WERI-Rb-1 (cell line): ENCODE data around the gene TDRD3.

ENCODE experiments used
- DNase-seq: peaks from one replicate; pipeline ENCODE4 v3.0.0-alpha.2; 2020
- H3K27ac ChIP-seq: fragments of 250-450 bp; sonication (Bioruptor Pico); 2 replicates; pipeline ENCODE4 v1.5.1; 2020; ENCODE audit warnings: mild to moderate bottlenecking, moderate library complexity
- H3K27me3 ChIP-seq: fragments of 250-450 bp; sonication (Bioruptor Pico); 2 replicates; pipeline ENCODE4 v1.5.1; 2021; ENCODE audit warnings: mild to moderate bottlenecking, low read depth, moderate library complexity; ENCODE audit not compliant: insufficient read depth, severe bottlenecking
- H3K36me3 ChIP-seq: fragments of 250-450 bp; sonication (Bioruptor Pico); 2 replicates; pipeline ENCODE4 v1.5.1; 2020; ENCODE audit warnings: mild to moderate bottlenecking, moderate library complexity
- H3K4me3 ChIP-seq: 2 replicates; pipeline ENCODE4 v1.5.1; 2011; ENCODE audit warnings: low read depth, mild to moderate bottlenecking, control low read depth, low read length
- H3K9me3 ChIP-seq: fragments of 250-450 bp; sonication (Bioruptor Pico); 2 replicates; pipeline ENCODE4 v1.5.1; 2021; ENCODE audit warnings: mild to moderate bottlenecking, moderate library complexity; ENCODE audit not compliant: severe bottlenecking
- CTCF ChIP-seq: IDR thresholded peaks from 2 replicates; pipeline ENCODE4 v1.5.1; 2011; ENCODE audit warnings: low read depth, mild to moderate bottlenecking, control low read depth, inconsistent platforms, low read length

Gene TDRD3

DNA sequence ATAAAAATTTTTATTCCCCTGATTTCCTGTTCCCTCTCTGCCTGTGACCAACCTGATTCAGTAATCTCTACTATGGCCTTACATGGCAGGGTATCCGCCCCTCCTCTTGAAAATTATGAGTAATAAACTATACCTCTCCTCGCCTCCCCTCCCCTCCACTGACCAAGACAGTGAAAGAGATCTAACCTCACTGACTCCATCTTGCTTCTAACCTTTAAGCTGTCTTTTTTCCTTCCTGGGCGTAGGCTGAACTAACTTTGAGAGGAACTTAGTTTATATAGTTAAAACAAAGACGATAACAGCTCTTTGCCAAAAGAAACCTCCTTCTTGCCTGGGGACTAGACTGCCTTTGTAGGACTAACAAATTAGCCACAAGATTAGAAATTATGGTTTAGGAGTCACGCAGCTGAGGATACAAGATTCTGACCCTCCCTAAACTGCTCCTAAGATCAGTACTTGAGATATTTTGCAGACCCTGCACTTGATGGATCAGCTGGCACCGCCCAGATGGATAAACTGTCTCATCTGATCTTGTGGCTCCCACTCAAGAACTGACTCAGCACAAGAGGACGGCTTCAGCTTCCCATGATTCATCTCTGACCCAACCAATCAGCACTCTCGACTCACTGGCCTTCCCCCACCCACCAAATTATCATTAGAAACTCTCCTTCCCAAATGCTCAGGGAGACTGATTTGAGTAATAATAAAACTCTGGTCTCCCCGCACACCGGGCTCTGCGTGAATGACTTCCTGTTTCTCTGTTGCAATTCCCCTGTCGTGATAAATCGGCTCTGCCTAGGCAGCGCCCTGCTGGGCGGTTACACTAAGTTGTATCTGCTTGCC lies 187.1 kb downstream of the TDRD3 start:
- Histone ChIP-seq H3K27me3 (no peaks in the 10 kb centered on the region), H3K9me3 (no peaks in the 10 kb centered on the region), H3K27ac (no peak overlapping the region), H3K4me3 (no peak overlapping the region), H3K36me3 (no peaks in the 10 kb centered on the region)
- no peak for DNase-seq
- no peak for TF ChIP-seq CTCF

DNA sequence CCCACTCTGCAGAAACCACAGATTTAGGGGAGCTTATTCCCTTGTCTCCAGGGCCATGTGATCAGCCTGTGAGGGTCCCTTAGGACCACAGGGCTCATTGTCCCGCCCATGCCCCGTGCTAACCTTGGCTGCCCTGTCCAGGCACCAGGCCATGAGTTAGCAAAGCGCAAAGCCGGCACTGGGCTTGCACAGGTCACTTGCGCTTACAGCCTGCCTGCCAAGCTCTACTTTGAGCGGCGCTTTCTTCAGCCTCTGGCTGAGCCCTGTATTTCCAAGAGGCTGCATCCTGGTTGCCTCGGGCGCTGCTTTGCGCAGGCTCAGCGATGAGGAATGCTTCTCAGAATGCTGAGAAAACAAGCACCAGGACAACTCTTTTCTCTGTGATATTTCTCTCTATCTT lies 188.0 kb downstream of the TDRD3 start:
- no peak for DNase-seq
- no peaks in the 10 kb centered on the region for H3K9me3 ChIP-seq
- no peak overlapping the region for H3K27ac ChIP-seq
- no peak for TF ChIP-seq CTCF
- H3K27me3 ChIP-seq = no peaks in the 10 kb centered on the region
- H3K4me3 ChIP-seq = no peak overlapping the region
- H3K36me3 ChIP-seq = no peaks in the 10 kb centered on the region

DNA sequence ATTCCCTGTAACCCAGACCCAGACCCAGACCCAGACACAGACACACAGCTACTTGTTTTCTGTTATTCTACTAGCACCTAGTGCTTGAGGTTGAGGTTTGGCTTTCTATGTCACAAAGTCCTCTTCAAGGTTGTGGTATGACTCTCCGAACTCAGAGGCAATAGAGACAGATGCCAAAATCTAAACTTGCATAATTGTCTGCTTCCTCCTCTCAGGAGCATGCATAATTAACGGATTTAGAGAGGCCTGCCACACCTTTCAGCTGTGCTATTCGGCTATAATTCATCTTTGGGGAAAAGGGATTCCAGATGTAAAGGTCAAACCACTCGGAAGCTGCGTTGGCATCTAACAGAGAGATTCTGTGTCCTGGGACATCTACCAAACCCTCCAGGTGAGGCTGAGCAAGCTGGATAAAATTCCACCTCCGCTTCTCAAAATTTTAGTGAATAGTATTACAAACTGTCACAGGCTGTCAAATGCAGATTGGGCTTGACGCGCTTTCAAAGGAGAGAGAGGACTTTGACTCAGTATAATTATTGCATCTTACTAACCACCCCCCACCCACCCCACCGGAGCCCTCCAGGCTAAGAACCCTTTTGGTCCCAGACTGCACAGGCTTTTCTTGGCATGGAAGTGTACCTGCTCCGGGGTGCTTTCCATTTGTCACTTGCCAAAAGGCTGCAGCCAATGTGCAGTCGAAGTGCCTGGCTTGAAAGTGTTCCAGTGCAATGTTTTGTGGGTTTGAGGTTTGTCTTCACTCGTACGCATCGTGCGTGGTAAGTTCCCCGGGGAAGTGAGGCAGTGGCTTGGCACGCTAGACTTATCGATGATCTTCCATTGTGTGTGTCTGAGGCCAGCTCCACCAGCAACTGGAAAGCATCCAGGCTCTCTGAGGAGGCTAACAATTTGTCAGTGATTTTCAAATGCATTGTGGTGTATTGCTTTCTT lies 194.1 kb downstream of the TDRD3 start:
- no peak for DNase-seq
- Histone ChIP-seq H3K27me3 (no peaks in the 10 kb centered on the region), H3K36me3 (no peaks in the 10 kb centered on the region), H3K27ac (no peak overlapping the region), H3K4me3 (no peak overlapping the region), H3K9me3 (no peaks in the 10 kb centered on the region)
- no peak for TF ChIP-seq CTCF

DNA sequence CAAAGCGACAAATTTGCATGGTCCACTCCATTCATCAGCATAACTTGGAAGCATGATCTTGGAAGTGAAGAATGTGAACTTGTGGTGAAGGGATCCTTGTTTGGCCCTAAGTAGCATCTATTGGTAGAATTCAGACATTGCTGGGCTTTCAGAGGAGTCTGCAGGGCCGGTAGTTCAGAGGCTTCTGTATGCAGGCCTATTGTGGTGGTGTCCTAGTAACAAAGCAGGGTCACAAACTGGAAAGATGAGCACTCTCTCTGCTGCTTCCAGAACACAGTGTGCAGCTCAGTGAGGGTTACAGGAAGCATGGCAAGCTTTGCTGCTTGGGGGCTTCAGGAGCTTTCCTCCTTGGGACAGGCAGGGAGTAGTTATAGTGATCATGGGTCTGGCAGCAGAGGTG lies 206.0 kb downstream of the TDRD3 start:
- no peak overlapping the region for H3K27ac ChIP-seq
- H3K4me3 ChIP-seq = no peak overlapping the region
- no peaks in the 10 kb centered on the region for H3K36me3 ChIP-seq
- no peaks in the 10 kb centered on the region for H3K9me3 ChIP-seq
- no peak for DNase-seq
- TF ChIP-seq CTCF = no peak
- no peaks in the 10 kb centered on the region for H3K27me3 ChIP-seq

DNA sequence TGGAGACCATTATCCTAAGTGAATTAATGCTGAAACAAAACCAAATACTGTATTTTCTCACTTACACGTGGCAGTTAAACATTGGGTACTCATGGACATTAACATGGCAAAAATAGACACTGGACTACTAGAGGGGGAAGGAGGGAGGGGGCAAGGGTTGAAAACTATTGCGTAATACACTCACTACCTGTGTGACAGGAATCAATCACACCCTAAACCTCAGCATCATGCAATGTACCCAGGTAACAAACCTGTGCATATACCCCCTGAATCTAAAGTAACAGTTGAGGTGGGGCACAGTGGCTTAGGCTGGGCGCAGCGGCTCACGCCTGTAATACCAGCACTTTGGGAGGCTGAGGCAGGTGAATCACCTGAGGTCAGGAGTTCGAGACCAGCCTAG lies 207.0 kb downstream of the TDRD3 start:
- TF ChIP-seq CTCF = no peak
- DNase-seq = no peak
- H3K4me3 ChIP-seq = no peak overlapping the region
- H3K27me3 ChIP-seq = no peaks in the 10 kb centered on the region
- H3K9me3 ChIP-seq = no peaks in the 10 kb centered on the region
- H3K36me3 ChIP-seq = no peaks in the 10 kb centered on the region
- H3K27ac ChIP-seq = no peak overlapping the region
